Naive thymus-derived CD4-positive, alpha-beta T cell (primary cell): ENCODE measurements around the gene PRR32. TPM values are rescaled to one million over a fixed set of nuclear protein-coding genes. Genes with fewer than 3 reads are reported as not detected.

Experiments
- ATAC-seq: fragments of 150-1000 bp; cut with Tn5 transposase; 2 replicates; pipeline ENCODE4 v1.10.0; 2021; ENCODE audit warnings: mild to moderate bottlenecking, moderate library complexity
- CTCF ChIA-PET: fragments of 350-600 bp; sonication (Branson Sonifier 250); formaldehyde crosslinking; loops from one replicate; lab custom pipeline; 2021; ENCODE audit warnings: antibody characterized with exemption; lab: Charles Lee
- POLR2A ChIA-PET: fragments of 350-600 bp; sonication (Branson Sonifier 250); formaldehyde crosslinking; loops from one replicate; lab custom pipeline; 2021; ENCODE audit warnings: antibody characterized with exemption, inconsistent platforms; lab: Charles Lee
- DNase-seq, 9 donors: peaks; one replicate each; pipeline versions ENCODE4 v3.0.0 to v3.0.0-alpha.2; 2020 to 2022; ENCODE audit warnings: mixed read lengths in 1 of 9
- H3K27ac ChIP-seq: one replicate; pipeline ENCODE4 v1.7.0; 2013; ENCODE audit warnings: mild to moderate bottlenecking, low read depth, low read length, moderate library complexity
- H3K27me3 ChIP-seq, 2 donors: one replicate each; pipeline ENCODE4 v1.7.0; 2013; ENCODE audit warnings: low read length in 2 of 2, mild to moderate bottlenecking in 2 of 2, moderate library complexity in 2 of 2; ENCODE audit not compliant: control insufficient read depth in 2 of 2, insufficient read depth in 2 of 2
- H3K36me3 ChIP-seq, 3 experiments: 1 replicate in 2 of 3; 2 replicates in 1 of 3; pipeline ENCODE4 v1.7.0; 2013; ENCODE audit warnings: low read length in 3 of 3, mild to moderate bottlenecking in 3 of 3, moderate library complexity in 1 of 3; ENCODE audit not compliant: insufficient read depth in 3 of 3, control insufficient read depth in 2 of 3
- H3K4me1 ChIP-seq, 2 donors: one replicate each; pipeline ENCODE4 v1.7.0; 2013; ENCODE audit warnings: low read length in 2 of 2, mild to moderate bottlenecking in 2 of 2, moderate library complexity in 1 of 2; ENCODE audit not compliant: control insufficient read depth in 2 of 2, insufficient read depth in 2 of 2
- H3K4me3 ChIP-seq: 2 replicates; pipeline ENCODE4 v1.7.0; 2013; ENCODE audit warnings: mild to moderate bottlenecking, low read length
- H3K9me3 ChIP-seq, 3 experiments: 1 replicate in 2 of 3; 2 replicates in 1 of 3; pipeline ENCODE4 v1.7.0; 2013; ENCODE audit warnings: low read length in 3 of 3; ENCODE audit not compliant: control insufficient read depth in 2 of 3
- H3K27ac Mint-ChIP-seq, 9 donors: one replicate each; pipeline ENCODE4 v1.8.0; 2020 to 2022; ENCODE audit warnings: mixed read lengths in 9 of 9, mild to moderate bottlenecking in 8 of 9, moderate library complexity in 5 of 9, inconsistent platforms in 2 of 9
- H3K27me3 Mint-ChIP-seq, 5 donors: one replicate each; pipeline ENCODE4 v1.8.0; 2021 to 2022; ENCODE audit warnings: mixed read lengths in 5 of 5, mild to moderate bottlenecking in 1 of 5
- H3K36me3 Mint-ChIP-seq, 5 donors: one replicate each; pipeline ENCODE4 v1.8.0; 2020 to 2022; ENCODE audit warnings: mixed read lengths in 5 of 5, mild to moderate bottlenecking in 3 of 5, inconsistent platforms in 1 of 5
- H3K4me1 Mint-ChIP-seq, 7 donors: one replicate each; pipeline ENCODE4 v1.8.0; 2020 to 2022; ENCODE audit warnings: mixed read lengths in 7 of 7, mild to moderate bottlenecking in 3 of 7, inconsistent platforms in 1 of 7
- H3K4me3 Mint-ChIP-seq, 10 donors: one replicate each; pipeline ENCODE4 v1.8.0; 2020 to 2022; ENCODE audit warnings: mild to moderate bottlenecking in 10 of 10, mixed read lengths in 10 of 10, moderate library complexity in 6 of 10, inconsistent platforms in 2 of 10
- H3K9me3 Mint-ChIP-seq, 11 donors: one replicate each; pipeline ENCODE4 v1.8.0; 2020 to 2022; ENCODE audit warnings: mixed read lengths in 11 of 11, mild to moderate bottlenecking in 4 of 11, inconsistent platforms in 1 of 11, moderate library complexity in 1 of 11
- intact Hi-C, 2 donors: fragments of 100-400 bp; cut with micrococcal nuclease; formaldehyde crosslinking; loops; one replicate each; pipeline ENCODE4 v1.15.1; 2023
- polyA plus RNA-seq, 2 donors: library from polyadenylated mRNA; unstranded; fragments of 300-500 nt; fragmentation: Illumina TruSeq; gene quantifications; one replicate each; pipeline ENCODE4 v1.2.3, GENCODE V29; 2021
- total RNA-seq, 6 experiments: library from RNA in 5 of 6; stranded (reverse) in 5 of 6; gene quantifications; 1 replicate in 5 of 6; 2 replicates in 1 of 6; pipeline ENCODE4 v1.2.3 and lab custom pipeline; 2021 to 2026

Gene PRR32
- total and polyA plus RNA-seq, 7 experiments from 2014 or later: not detected

- Histone ChIP-seq H3K4me3 (no peak overlapping the region), H3K27me3 (no peaks in the 10 kb centered on the region), H3K4me1 (no peaks in the 10 kb centered on the region), H3K36me3 (no peaks in the 10 kb centered on the region), H3K27ac (no peak overlapping the region), H3K9me3 (no peaks in the 10 kb centered on the region)
- CTCF ChIA-PET: no interaction called here
- ATAC-seq (no peak), DNase-seq (no peak)
- Mint-ChIP-seq H3K27ac (no peak overlapping the region), H3K36me3 (no peaks in the 10 kb centered on the region), H3K4me3 (no peak overlapping the region), H3K27me3 (no peaks in the 10 kb centered on the region), H3K9me3 (peaks cover 0 to 7% (median 0%) of the 10 kb centered on the region in 11 donors), H3K4me1 (no peaks in the 10 kb centered on the region)
- POLR2A ChIA-PET: no interaction called here
- intact Hi-C loops: no loop called here
Measured at GRCh38 chrX:126824338-126825007, 4.9 kb downstream of the PRR32 start.

DNA sequence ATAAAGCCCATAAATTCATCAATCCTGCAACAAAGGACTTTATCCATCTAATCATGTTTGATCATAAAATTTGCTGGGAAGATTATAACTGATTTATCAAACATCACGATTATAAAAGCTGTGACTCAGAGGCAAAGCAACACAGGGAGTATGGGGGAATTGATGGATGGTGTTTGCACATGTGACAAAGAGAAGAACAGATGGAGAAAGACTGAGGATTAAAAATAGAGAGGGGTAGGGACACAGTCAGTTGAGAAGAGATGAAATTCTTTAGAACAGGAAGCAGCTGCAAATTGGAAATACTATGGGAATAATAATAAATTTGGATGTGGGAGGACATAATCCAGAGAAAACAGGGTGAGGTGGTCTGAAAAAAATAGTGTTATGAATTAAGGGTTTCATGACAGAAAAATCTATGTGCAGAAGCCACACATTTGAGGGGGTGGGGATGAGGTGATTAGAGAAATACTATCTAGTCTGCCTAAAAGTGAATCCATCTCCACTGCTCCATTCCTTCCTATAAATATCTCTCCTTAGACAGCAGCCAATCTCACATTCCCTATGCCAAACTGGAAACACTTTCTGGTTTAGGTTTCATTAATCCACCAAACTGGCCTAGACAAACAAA, 6.2 kb downstream of the PRR32 start:
- no peak overlapping the region for H3K27ac ChIP-seq
- no peaks in the 10 kb centered on the region for H3K4me1 ChIP-seq
- no peak for DNase-seq
- Mint-ChIP-seq H3K27ac (no peak overlapping the region), H3K36me3 (no peaks in the 10 kb centered on the region), H3K4me3 (no peak overlapping the region), H3K27me3 (no peaks in the 10 kb centered on the region), H3K9me3 (peaks cover 0 to 7% (median 0%) of the 10 kb centered on the region in 11 donors), H3K4me1 (no peaks in the 10 kb centered on the region)
- H3K9me3 ChIP-seq: no peaks in the 10 kb centered on the region
- ChIA-PET POLR2A (no interaction called here), CTCF (no interaction called here)
- H3K4me3 ChIP-seq: no peak overlapping the region
- no peak for ATAC-seq
- intact Hi-C loops: no loop called here
- H3K27me3 ChIP-seq: no peaks in the 10 kb centered on the region
- H3K36me3 ChIP-seq: no peaks in the 10 kb centered on the region

GRCh38 chrX:126836186-126836585, 16.7 kb downstream of the PRR32 start:
- Histone ChIP-seq H3K27me3 (no peaks in the 10 kb centered on the region), H3K9me3 (no peaks in the 10 kb centered on the region), H3K4me1 (no peaks in the 10 kb centered on the region), H3K36me3 (no peaks in the 10 kb centered on the region), H3K4me3 (no peak overlapping the region), H3K27ac (no peak overlapping the region)
- ChIA-PET CTCF (no interaction called here), POLR2A (no interaction called here)
- DNase-seq (no peak), ATAC-seq (no peak)
- Mint-ChIP-seq H3K4me3 (no peak overlapping the region), H3K36me3 (no peaks in the 10 kb centered on the region), H3K27ac (no peak overlapping the region), H3K9me3 (no peaks in the 10 kb centered on the region), H3K27me3 (no peaks in the 10 kb centered on the region), H3K4me1 (no peaks in the 10 kb centered on the region)
- intact Hi-C loops: no loop called here

GRCh38 chrX:126847143-126847542, 27.6 kb downstream of the PRR32 start:
- no peaks in the 10 kb centered on the region for H3K36me3 Mint-ChIP-seq
- Histone ChIP-seq H3K4me1 (no peaks in the 10 kb centered on the region), H3K4me3 (no peak overlapping the region), H3K27ac (no peak overlapping the region), H3K27me3 (no peaks in the 10 kb centered on the region), H3K36me3 (no peaks in the 10 kb centered on the region), H3K9me3 (no peaks in the 10 kb centered on the region)
- H3K4me1 Mint-ChIP-seq: no peaks in the 10 kb centered on the region
- no peak overlapping the region for H3K27ac Mint-ChIP-seq
- peaks cover 0 to 4% (median 2%) of the 10 kb centered on the region in 11 donors for H3K9me3 Mint-ChIP-seq
- intact Hi-C loops: no loop called here
- H3K4me3 Mint-ChIP-seq: no peak overlapping the region
- ChIA-PET CTCF (no interaction called here), POLR2A (no interaction called here)
- DNase-seq (no peak), ATAC-seq (no peak)
- no peaks in the 10 kb centered on the region for H3K27me3 Mint-ChIP-seq

DNA sequence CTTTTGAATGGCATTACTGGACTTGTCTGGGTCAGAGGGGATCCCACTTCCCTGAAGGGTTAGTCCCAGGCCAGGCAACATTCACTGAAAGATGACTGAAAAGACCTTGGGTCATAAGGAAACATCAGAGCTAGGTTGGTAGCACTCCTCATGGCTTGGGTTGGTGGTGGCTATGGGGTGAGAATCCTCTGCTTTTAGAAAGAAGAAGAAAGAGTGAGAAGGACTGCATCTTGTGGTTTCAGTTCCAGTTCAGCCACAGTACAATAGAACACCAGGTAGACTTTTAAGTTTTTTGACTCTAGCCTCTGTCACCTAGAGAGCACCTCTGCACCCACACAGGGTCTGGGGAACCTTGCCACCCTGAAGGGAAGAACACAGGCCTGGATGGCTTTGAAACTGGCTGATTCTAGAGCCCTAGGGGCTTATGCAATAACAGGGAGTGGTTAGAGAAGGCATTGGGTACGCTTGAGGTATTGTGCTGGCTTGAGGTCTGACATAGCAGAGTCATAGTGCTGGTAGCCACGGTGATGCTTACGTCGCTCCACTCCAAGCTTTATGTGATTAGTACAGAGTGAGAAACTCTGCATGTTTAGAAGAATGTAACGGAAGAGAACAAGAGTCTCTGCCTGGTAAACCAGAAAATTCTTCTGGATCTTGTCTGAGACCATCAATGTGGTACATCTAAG, 36.5 kb downstream of the PRR32 start:
- ATAC-seq (no peak), DNase-seq (no peak)
- Mint-ChIP-seq H3K9me3 (peaks cover 0 to 5% (median 0%) of the 10 kb centered on the region in 11 donors), H3K27ac (no peak overlapping the region), H3K36me3 (no peaks in the 10 kb centered on the region), H3K4me1 (no peaks in the 10 kb centered on the region), H3K4me3 (no peak overlapping the region), H3K27me3 (no peaks in the 10 kb centered on the region)
- Histone ChIP-seq H3K9me3 (no peaks in the 10 kb centered on the region), H3K27ac (no peak overlapping the region), H3K4me1 (no peaks in the 10 kb centered on the region), H3K27me3 (no peaks in the 10 kb centered on the region), H3K36me3 (no peaks in the 10 kb centered on the region), H3K4me3 (no peak overlapping the region)
- ChIA-PET POLR2A (no interaction called here), CTCF (no interaction called here)
- intact Hi-C loops: no loop called here
